Measurements from ENCODE around the gene MALT1. TPM values are rescaled to one million over a fixed set of nuclear protein-coding genes. Genes with fewer than 3 reads are reported as not detected.

MALT1 gene, protein sequence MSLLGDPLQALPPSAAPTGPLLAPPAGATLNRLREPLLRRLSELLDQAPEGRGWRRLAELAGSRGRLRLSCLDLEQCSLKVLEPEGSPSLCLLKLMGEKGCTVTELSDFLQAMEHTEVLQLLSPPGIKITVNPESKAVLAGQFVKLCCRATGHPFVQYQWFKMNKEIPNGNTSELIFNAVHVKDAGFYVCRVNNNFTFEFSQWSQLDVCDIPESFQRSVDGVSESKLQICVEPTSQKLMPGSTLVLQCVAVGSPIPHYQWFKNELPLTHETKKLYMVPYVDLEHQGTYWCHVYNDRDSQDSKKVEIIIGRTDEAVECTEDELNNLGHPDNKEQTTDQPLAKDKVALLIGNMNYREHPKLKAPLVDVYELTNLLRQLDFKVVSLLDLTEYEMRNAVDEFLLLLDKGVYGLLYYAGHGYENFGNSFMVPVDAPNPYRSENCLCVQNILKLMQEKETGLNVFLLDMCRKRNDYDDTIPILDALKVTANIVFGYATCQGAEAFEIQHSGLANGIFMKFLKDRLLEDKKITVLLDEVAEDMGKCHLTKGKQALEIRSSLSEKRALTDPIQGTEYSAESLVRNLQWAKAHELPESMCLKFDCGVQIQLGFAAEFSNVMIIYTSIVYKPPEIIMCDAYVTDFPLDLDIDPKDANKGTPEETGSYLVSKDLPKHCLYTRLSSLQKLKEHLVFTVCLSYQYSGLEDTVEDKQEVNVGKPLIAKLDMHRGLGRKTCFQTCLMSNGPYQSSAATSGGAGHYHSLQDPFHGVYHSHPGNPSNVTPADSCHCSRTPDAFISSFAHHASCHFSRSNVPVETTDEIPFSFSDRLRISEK
- total RNA-seq (10 to 100 TPM; 30.3 to 36.6 TPM), polyA plus RNA-seq (ENCODE audit: insufficient read depth, low read depth, low replicate concordance) (25.4 TPM)
- long read RNA-seq, donor 1, full-length matches to known transcripts: 3 of 3 reads
- long read RNA-seq, donor 1, partial matches to known transcripts: 0 of 3 reads
- long read RNA-seq, donor 1, other reads (novel, unspliced or antisense): 0 of 3 reads
- long read RNA-seq, donor 2: 0 reads

DNA sequence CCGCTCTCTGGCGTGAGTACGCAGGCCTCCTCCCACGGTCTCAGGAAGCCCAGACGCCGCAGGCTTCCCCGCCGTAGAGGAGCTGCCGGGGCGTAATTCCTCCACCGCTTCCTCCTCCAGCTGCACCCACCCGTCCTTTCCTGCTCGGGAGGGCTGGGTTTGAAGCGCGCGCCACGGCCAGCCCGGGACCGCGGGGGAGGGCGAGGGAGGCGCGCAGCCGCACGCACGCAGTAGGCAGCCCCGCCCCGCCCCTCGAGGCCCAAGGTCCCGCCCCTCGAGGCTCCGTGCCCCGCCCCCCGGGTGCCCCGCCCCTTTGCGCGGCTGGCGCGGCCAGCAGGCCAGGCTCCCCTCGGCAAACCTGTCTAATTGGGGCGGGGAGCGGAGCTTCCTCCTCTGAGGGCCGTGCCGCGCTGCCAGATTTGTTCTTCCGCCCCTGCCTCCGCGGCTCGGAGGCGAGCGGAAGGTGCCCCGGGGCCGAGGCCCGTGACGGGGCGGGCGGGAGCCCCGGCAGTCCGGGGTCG lies at the start of gene MALT1:
TSS of gene MALT1 (plus strand) at position 355 of the 521 bp plus-strand sequence. CDS start 179 bp downstream, outside the sequence.
- Histone ChIP-seq H3K36me3 (ENCODE audit: low read depth, missing control alignments) (no peaks in the 10 kb centered on the region), H3K9me3 (no peaks in the 10 kb centered on the region), H3K4me1 (peaks cover 6% of the 10 kb centered on the region), H3K27me3 (no peaks in the 10 kb centered on the region), H3K4me3 (peak within 1 kb of the TSS; percentile 71 to 94), H3K27ac (peak within 1 kb of the TSS; percentile 84 to 96)
- TF ChIP-seq, protein P1, sequence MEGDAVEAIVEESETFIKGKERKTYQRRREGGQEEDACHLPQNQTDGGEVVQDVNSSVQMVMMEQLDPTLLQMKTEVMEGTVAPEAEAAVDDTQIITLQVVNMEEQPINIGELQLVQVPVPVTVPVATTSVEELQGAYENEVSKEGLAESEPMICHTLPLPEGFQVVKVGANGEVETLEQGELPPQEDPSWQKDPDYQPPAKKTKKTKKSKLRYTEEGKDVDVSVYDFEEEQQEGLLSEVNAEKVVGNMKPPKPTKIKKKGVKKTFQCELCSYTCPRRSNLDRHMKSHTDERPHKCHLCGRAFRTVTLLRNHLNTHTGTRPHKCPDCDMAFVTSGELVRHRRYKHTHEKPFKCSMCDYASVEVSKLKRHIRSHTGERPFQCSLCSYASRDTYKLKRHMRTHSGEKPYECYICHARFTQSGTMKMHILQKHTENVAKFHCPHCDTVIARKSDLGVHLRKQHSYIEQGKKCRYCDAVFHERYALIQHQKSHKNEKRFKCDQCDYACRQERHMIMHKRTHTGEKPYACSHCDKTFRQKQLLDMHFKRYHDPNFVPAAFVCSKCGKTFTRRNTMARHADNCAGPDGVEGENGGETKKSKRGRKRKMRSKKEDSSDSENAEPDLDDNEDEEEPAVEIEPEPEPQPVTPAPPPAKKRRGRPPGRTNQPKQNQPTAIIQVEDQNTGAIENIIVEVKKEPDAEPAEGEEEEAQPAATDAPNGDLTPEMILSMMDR (IDR thresholded peaks at IDR 0.05): no peak
- TF ChIP-seq POLR2A (IDR thresholded peaks at IDR 0.05): no peak
- peak; percentile 96 for DNase-seq
- WGBS, 2 donors: 0% methylated on average over 4 of the region's 60 CpGs; no CpG with 5 or more reads in 1 of the 2 donors
- intact Hi-C loops (cut with DNase I; ENCODE audit: low total_unique reads): no loop called here

DNA sequence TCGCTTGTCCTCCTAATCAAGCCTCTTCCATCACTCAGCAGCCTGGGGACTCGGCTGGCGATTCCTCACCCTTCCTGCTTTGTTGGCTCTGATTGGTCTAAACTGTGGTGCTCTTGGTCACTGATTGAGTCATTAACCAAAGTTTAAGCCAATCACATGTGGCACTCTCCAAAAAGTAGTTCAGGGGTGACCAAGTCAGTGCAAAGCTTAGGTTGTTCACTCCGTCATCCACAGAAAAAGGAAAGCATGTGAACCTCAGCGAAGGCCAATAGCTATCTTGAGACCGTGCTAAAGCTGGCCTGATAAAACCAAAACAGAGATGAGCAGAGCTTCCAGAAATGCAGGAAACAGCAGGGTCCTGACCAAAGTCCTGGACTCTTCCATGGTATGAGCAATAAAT lies 47.3 kb upstream of the MALT1 start:
- Histone ChIP-seq H3K9me3 (no peaks in the 10 kb centered on the region), H3K4me1 (no peaks in the 10 kb centered on the region), H3K4me3 (no peak overlapping the region), H3K27me3 (no peaks in the 10 kb centered on the region), H3K27ac (no peak overlapping the region), H3K36me3 (ENCODE audit: low read depth, missing control alignments) (no peaks in the 10 kb centered on the region)
- intact Hi-C loops (cut with DNase I; ENCODE audit: low total_unique reads): no loop called here
- DNase-seq: no peak
- no peak for TF ChIP-seq POLR2A (IDR thresholded peaks at IDR 0.05)
- TF ChIP-seq, protein P1 (IDR thresholded peaks at IDR 0.05): no peak
- 97% methylated on average over 6 of the region's 6 CpGs for WGBS, 2 donors

DNA sequence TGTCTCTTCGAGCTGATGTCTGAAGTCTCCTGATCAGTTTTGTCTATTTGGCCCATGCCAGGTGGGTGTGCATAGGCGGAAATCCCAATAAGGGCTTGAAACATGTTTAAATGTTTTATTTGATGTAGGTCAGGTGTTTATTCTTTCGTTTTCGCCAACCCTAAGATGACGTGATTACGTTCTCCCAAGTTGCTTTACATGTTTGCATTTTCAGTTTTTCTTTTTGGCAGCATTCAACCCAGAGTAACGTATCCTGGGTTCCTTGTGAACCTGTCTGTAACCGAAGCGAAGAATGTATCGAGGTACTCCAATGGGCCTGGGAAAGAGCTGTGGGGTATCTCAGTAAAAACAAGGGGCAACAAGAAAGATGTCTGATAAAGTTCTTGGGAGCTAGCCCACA lies 45.4 kb upstream of the MALT1 start:
- no peak overlapping the region for H3K27ac ChIP-seq
- TF ChIP-seq, protein P1 (IDR thresholded peaks at IDR 0.05): no peak
- TF ChIP-seq POLR2A (IDR thresholded peaks at IDR 0.05): no peak
- H3K4me1 ChIP-seq: no peaks in the 10 kb centered on the region
- 93 to 96% methylated on average over 10 of the region's 10 CpGs for WGBS, 2 donors
- intact Hi-C loops (cut with DNase I; ENCODE audit: low total_unique reads): no loop called here
- H3K27me3 ChIP-seq: no peaks in the 10 kb centered on the region
- no peak overlapping the region for H3K4me3 ChIP-seq
- no peak for DNase-seq
- no peaks in the 10 kb centered on the region for H3K36me3 ChIP-seq (ENCODE audit: low read depth, missing control alignments)
- no peaks in the 10 kb centered on the region for H3K9me3 ChIP-seq

DNA sequence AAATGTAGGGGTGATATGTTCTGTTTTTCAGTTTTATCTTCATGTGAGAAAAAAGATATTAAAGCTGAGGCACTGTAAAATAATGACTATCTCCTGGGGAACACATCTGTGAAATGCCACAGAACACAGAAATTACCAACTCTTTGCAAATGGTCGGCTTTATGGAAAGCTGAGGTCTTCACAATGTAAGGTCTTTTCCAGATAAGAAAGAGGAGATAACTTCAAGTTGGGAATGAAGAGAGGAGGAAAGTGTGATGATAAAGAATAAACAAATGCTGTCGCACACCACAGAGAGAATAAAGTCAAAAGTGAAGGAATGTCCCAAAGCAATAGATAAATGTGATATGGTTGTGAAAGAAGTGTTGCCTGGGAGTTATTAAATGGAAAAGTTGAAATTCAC lies 41.2 kb upstream of the MALT1 start:
- intact Hi-C loops (cut with DNase I; ENCODE audit: low total_unique reads): no loop called here
- 57 to 81% methylated on average over 2 of the region's 2 CpGs for WGBS, 2 donors
- TF ChIP-seq, protein P1 (IDR thresholded peaks at IDR 0.05): no peak
- TF ChIP-seq POLR2A (IDR thresholded peaks at IDR 0.05): no peak

More for the DNA sequence above, 41.2 kb upstream of the MALT1 start:
- Histone ChIP-seq H3K4me1 (no peaks in the 10 kb centered on the region), H3K36me3 (ENCODE audit: low read depth, missing control alignments) (no peaks in the 10 kb centered on the region), H3K9me3 (no peaks in the 10 kb centered on the region), H3K4me3 (no peak overlapping the region), H3K27ac (no peak overlapping the region), H3K27me3 (no peaks in the 10 kb centered on the region)
- DNase-seq: no peak
